KMS-11 (cell line): Measurements from ENCODE around the gene TEX14.

Source experiments
- H2AFZ ChIP-seq: fragments of 200-600 bp; sonication (generic); 2 replicates; pipeline ENCODE4 v1.6.1; 2016; ENCODE audit warnings: antibody characterized with exemption, mixed run types, low read depth
- H3K27ac ChIP-seq: fragments of 200-600 bp; sonication (generic); 2 replicates; pipeline ENCODE4 v1.6.1; 2016; ENCODE audit warnings: mild to moderate bottlenecking, mixed run types
- H3K27me3 ChIP-seq: fragments of 200-600 bp; sonication (generic); 2 replicates; pipeline ENCODE4 v1.6.1; 2017; ENCODE audit warnings: mild to moderate bottlenecking, low read depth, mixed run types, moderate library complexity; ENCODE audit not compliant: insufficient read depth
- H3K36me3 ChIP-seq: fragments of 200-600 bp; sonication (generic); 2 replicates; pipeline ENCODE4 v1.6.1; 2017; ENCODE audit warnings: mild to moderate bottlenecking, mixed run types; ENCODE audit not compliant: insufficient read depth
- H3K4me1 ChIP-seq: fragments of 200-600 bp; sonication (generic); 2 replicates; pipeline ENCODE4 v1.6.1; 2016; ENCODE audit warnings: mild to moderate bottlenecking, low read depth, mixed run types; ENCODE audit not compliant: poor library complexity, severe bottlenecking
- H3K4me2 ChIP-seq: fragments of 200-600 bp; sonication (generic); 2 replicates; pipeline ENCODE4 v1.7.0; 2016; ENCODE audit warnings: mild to moderate bottlenecking, mixed run types
- H3K4me3 ChIP-seq: fragments of 200-600 bp; sonication (generic); IDR thresholded peaks from 2 replicates; pipeline ENCODE4 v1.6.1; 2017; ENCODE audit warnings: low read depth, low read length, mixed read lengths; ENCODE audit not compliant: insufficient read depth
- H3K79me2 ChIP-seq: fragments of 200-600 bp; sonication (generic); 2 replicates; pipeline ENCODE4 v1.6.1; 2016; ENCODE audit warnings: low read depth, mixed run types; ENCODE audit not compliant: insufficient read depth
- H3K9ac ChIP-seq: fragments of 200-600 bp; sonication (generic); 2 replicates; pipeline ENCODE4 v1.6.1; 2016; ENCODE audit warnings: mild to moderate bottlenecking, mixed run types
- H4K20me1 ChIP-seq: fragments of 200-600 bp; sonication (generic); 2 replicates; pipeline ENCODE4 v1.6.1; 2016; ENCODE audit warnings: mild to moderate bottlenecking, mixed run types; ENCODE audit not compliant: insufficient read depth
- TF ChIP-seq, protein P1 (sequence below): fragments of 200-600 bp; sonication (generic); conservative IDR thresholded peaks from 2 replicates; pipeline ENCODE4 v1.6.1; 2017; ENCODE audit warnings: low read depth, mild to moderate bottlenecking, antibody characterized with exemption, low read length, moderate library complexity, mixed read lengths

Gene TEX14

DNA sequence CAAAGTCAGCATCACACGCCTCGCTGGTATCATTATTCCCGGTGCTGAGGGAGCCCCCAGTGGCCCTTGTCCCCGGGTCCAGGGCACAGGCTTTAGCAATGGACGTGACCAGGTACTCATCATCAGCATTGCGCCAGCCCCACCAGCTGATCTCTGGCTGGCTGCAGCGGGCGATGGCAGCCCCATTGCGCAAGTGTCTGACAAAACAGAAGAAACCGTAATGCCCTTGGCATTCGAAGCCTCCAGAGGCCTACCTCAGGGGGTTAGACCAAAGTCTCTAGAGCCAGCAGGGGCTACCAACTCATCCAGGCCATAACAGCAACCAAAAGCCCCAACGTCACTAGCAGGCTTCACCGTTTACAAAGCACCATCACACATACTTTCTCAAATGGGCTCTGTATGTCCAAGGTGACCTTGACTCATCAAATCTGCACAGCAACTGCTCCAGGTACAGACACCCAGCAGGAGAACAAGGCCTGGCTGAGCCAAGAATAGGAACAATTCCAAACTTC, 184.7 kb downstream of the TEX14 start:
- no peaks in the 10 kb centered on the region; the same call in 1 of the 2 replicates for H3K36me3 ChIP-seq
- H3K9ac ChIP-seq: no peak overlapping the region

More for the DNA sequence above, 184.7 kb downstream of the TEX14 start:
- Histone ChIP-seq H4K20me1 (no peaks in the 10 kb centered on the region), H3K4me2 (no peak overlapping the region), H3K79me2 (no peaks in the 10 kb centered on the region), H3K4me3 (no peak overlapping the region), H3K4me1 (peaks cover 10% of the 10 kb centered on the region), H3K27me3 (no peaks in the 10 kb centered on the region), H2AFZ (no peak overlapping the region), H3K27ac (no peak overlapping the region)
- TF ChIP-seq, protein P1, sequence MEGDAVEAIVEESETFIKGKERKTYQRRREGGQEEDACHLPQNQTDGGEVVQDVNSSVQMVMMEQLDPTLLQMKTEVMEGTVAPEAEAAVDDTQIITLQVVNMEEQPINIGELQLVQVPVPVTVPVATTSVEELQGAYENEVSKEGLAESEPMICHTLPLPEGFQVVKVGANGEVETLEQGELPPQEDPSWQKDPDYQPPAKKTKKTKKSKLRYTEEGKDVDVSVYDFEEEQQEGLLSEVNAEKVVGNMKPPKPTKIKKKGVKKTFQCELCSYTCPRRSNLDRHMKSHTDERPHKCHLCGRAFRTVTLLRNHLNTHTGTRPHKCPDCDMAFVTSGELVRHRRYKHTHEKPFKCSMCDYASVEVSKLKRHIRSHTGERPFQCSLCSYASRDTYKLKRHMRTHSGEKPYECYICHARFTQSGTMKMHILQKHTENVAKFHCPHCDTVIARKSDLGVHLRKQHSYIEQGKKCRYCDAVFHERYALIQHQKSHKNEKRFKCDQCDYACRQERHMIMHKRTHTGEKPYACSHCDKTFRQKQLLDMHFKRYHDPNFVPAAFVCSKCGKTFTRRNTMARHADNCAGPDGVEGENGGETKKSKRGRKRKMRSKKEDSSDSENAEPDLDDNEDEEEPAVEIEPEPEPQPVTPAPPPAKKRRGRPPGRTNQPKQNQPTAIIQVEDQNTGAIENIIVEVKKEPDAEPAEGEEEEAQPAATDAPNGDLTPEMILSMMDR: no peak
